ENCODE results near the gene METRNL.

DNA sequence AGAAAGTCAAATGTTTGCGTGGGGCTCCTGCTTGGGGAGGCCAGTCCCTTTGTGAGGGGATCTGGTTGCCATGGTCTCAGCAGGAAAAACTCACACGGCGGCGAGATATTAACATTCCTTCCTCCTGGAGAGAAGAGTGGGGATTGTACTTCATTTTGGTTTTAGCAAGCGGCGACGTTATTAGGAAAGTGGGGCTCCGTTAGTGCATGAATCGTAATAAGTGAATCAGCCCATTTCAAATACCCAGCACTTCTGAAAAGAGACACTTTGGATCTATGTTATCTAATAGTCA is 41.6 kb upstream of the METRNL start:
- TF ChIP-seq CTCF (IDR thresholded peaks at IDR 0.05; ENCODE audit: low read length) (no peak), EZH2 (optimal IDR thresholded peaks at IDR 0.05; ENCODE audit: low read depth, low read length) (no peak), EZH2phosphoT487 (IDR thresholded peaks at IDR 0.05; ENCODE audit: low read length) (no peak)

All from MM.1S (cell line).